DOHH2 (cell line): ENCODE measurements around the gene PIGL.

Experiments
- H3F3A ChIP-seq: fragments of 200-600 bp; sonication (generic), shearing (Covaris generic); 2 replicates; pipeline ENCODE4 v1.6.0; 2016; ENCODE audit warnings: antibody characterized with exemption, mild to moderate bottlenecking; ENCODE audit not compliant: control insufficient read depth, insufficient read depth
- H3K27ac ChIP-seq: fragments of 200-600 bp; sonication (generic); 2 replicates; pipeline ENCODE4 v1.5.1; 2014; ENCODE audit warnings: low read depth, mild to moderate bottlenecking, low read length, moderate library complexity
- H3K27me3 ChIP-seq: fragments of 200-600 bp; sonication (generic); 2 replicates; pipeline ENCODE4 v1.6.1; 2014; ENCODE audit warnings: mild to moderate bottlenecking, low read length, mixed read lengths; ENCODE audit not compliant: control insufficient read depth
- H3K36me3 ChIP-seq: fragments of 200-600 bp; sonication (generic); 2 replicates; pipeline ENCODE4 v1.6.1; 2014; ENCODE audit warnings: mild to moderate bottlenecking, low read length, moderate library complexity, mixed read lengths; ENCODE audit not compliant: control insufficient read depth
- H3K4me1 ChIP-seq: fragments of 200-600 bp; sonication (generic); 2 replicates; pipeline ENCODE4 v1.6.1; 2014; ENCODE audit warnings: mild to moderate bottlenecking, low read length, mixed read lengths; ENCODE audit not compliant: control insufficient read depth
- H3K4me2 ChIP-seq: fragments of 200-600 bp; sonication (generic); 2 replicates; pipeline ENCODE4 v1.6.0; 2014; ENCODE audit warnings: mild to moderate bottlenecking, low read length, moderate library complexity
- H3K4me3 ChIP-seq: fragments of 200-600 bp; sonication (generic); 2 replicates; pipeline ENCODE4 v1.5.1; 2014; ENCODE audit warnings: mild to moderate bottlenecking, low read length, mixed read lengths
- H3K79me2 ChIP-seq: fragments of 200-600 bp; sonication (generic); 2 replicates; pipeline ENCODE4 v1.6.1; 2014; ENCODE audit warnings: mild to moderate bottlenecking, low read length, mixed read lengths; ENCODE audit not compliant: control insufficient read depth
- H3K9me2 ChIP-seq: fragments of 200-600 bp; sonication (generic); replicated peaks from 2 replicates; pipeline ENCODE4 v1.6.1; 2014; ENCODE audit warnings: mild to moderate bottlenecking, low read length, mixed read lengths; ENCODE audit not compliant: control insufficient read depth
- H3K9me3 ChIP-seq: fragments of 200-600 bp; sonication (generic); 2 replicates; pipeline ENCODE4 v1.6.1; 2014; ENCODE audit warnings: antibody characterized with exemption, low read length, mixed read lengths; ENCODE audit not compliant: control insufficient read depth, insufficient read depth
- H4K20me1 ChIP-seq: fragments of 200-600 bp; sonication (generic); 2 replicates; pipeline ENCODE4 v1.6.0; 2014; ENCODE audit warnings: low read depth, mild to moderate bottlenecking, antibody characterized with exemption, low read length, moderate library complexity; ENCODE audit not compliant: control insufficient read depth, insufficient read depth
- CTCF ChIP-seq: fragments of 200-600 bp; sonication (generic); IDR thresholded peaks from one replicate; pipeline ENCODE4 v1.5.1; 2014; ENCODE audit warnings: antibody characterized with exemption, mild to moderate bottlenecking, low read depth, low read length; ENCODE audit not compliant: poor library complexity, severe bottlenecking
- EZH2phosphoT487 ChIP-seq: fragments of 200-600 bp; sonication (generic); IDR thresholded peaks from 2 replicates; pipeline ENCODE4 v1.6.1; 2017; ENCODE audit warnings: borderline replicate concordance, mild to moderate bottlenecking, antibody characterized with exemption, low read length, moderate library complexity, mixed read lengths

Gene PIGL

DNA sequence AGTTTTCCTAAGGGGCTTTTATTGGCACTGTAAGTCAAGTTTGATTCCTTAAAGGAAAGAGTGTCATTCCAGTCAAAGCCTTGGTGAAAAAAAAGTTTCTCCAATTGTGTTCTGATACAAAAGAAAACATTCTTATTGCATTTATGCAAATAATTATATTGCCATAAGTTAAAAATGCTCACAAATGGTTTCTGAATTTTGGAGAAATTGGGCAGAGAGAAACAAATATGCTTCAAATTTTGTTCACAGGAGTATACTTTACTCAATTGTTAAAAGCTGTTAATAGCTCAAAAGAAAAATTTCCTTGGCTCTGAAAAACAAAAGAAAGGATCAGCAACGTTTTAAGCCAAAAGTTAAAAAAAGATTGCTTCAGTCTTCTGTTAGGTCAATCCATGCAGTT, 60.2 kb downstream of the PIGL start:
- Histone ChIP-seq H3K4me1 (no peaks in the 10 kb centered on the region), H3F3A (no peaks in the 10 kb centered on the region), H3K4me2 (no peak overlapping the region), H3K27me3 (no peaks in the 10 kb centered on the region), H3K9me2 (no peaks in the 10 kb centered on the region), H3K9me3 (no peaks in the 10 kb centered on the region; the same call in 1 of the 2 replicates), H3K27ac (no peak overlapping the region), H3K36me3 (peaks cover 11% of the 10 kb centered on the region; the same call in 1 of the 2 replicates), H3K79me2 (no peaks in the 10 kb centered on the region), H3K4me3 (no peak overlapping the region), H4K20me1 (no peaks in the 10 kb centered on the region)
- no peak for TF ChIP-seq EZH2phosphoT487
- TF ChIP-seq CTCF: no peak

DNA sequence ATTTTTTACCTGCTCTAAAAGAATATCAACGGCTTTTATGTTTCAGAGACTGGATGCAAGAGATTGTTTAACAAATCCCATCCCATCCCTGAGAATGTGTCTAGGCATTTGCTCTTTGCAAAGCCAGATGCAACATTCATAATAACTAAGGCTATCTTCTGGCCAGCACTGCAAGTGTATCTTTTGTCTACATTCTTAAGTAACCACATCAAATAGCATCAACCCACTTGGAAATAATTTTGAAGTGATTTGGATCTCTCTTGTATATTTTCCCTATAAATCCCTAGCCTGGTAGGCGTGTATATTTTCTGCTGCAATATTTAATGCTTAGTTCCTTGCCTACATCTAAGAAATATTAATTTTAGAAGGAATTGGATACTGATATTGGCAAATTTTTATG, 64.3 kb downstream of the PIGL start:
- H3K4me1 ChIP-seq: peaks cover 15% of the 10 kb centered on the region
- H3K4me2 ChIP-seq: no peak overlapping the region
- no peaks in the 10 kb centered on the region; the same call in 1 of the 2 replicates for H3K9me3 ChIP-seq
- no peaks in the 10 kb centered on the region for H3K79me2 ChIP-seq
- no peaks in the 10 kb centered on the region for H4K20me1 ChIP-seq
- no peaks in the 10 kb centered on the region for H3K9me2 ChIP-seq
- no peak overlapping the region for H3K27ac ChIP-seq
- no peaks in the 10 kb centered on the region for H3K27me3 ChIP-seq
- 0 out of 2 replicates have a peak, but pooled peaks cover 5% of the 10 kb centered on the region for H3K36me3 ChIP-seq
- H3F3A ChIP-seq: peaks cover under 1% of the 10 kb centered on the region; the same call in 1 of the 2 replicates
- TF ChIP-seq CTCF (no peak), EZH2phosphoT487 (no peak)
- H3K4me3 ChIP-seq: no peak overlapping the region

DNA sequence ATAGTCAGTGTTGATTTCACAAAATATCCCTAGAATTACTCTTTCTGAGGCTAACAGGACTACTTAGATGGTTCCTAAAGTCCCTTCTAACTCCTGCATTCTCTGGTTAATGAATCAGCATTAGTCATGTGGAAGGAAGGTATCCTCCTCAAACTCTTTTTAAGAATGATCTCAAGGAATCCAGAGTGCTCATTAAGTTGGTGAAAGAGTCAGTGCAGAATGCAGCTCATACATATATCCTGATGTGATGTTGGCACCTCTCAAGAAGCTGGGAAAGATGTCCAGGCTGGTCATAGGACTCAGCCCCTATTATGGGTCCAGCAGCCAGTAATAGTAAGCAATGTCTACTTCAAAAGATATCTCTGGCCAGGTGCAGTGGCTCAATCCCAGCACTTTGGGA, 65.5 kb downstream of the PIGL start:
- Histone ChIP-seq H4K20me1 (no peaks in the 10 kb centered on the region), H3K4me1 (peaks cover 27% of the 10 kb centered on the region), H3K79me2 (no peaks in the 10 kb centered on the region), H3K4me3 (no peak overlapping the region), H3K27me3 (no peaks in the 10 kb centered on the region), H3K9me3 (no peaks in the 10 kb centered on the region), H3F3A (peaks cover 12% of the 10 kb centered on the region), H3K36me3 (0 out of 2 replicates have a peak, but pooled peaks cover 5% of the 10 kb centered on the region), H3K9me2 (no peaks in the 10 kb centered on the region), H3K27ac (no peak overlapping the region), H3K4me2 (no peak overlapping the region)
- TF ChIP-seq EZH2phosphoT487 (no peak), CTCF (no peak)

GRCh38 chr17:16283705-16284104, 66.7 kb downstream of the PIGL start:
- Histone ChIP-seq H3F3A (peaks cover 17% of the 10 kb centered on the region), H3K4me3 (no peak overlapping the region), H3K27ac (no peak overlapping the region)

More at GRCh38 chr17:16283705-16284104, 66.7 kb downstream of the PIGL start:
- no peaks in the 10 kb centered on the region for H3K79me2 ChIP-seq
- H3K9me3 ChIP-seq: no peaks in the 10 kb centered on the region
- TF ChIP-seq CTCF: no peak
- TF ChIP-seq EZH2phosphoT487: no peak
- no peaks in the 10 kb centered on the region for H4K20me1 ChIP-seq
- peaks cover 37% of the 10 kb centered on the region for H3K4me1 ChIP-seq
- H3K36me3 ChIP-seq: 0 out of 2 replicates have a peak, but pooled peaks cover 2% of the 10 kb centered on the region
- H3K9me2 ChIP-seq: no peaks in the 10 kb centered on the region
- no peak overlapping the region for H3K4me2 ChIP-seq
- no peaks in the 10 kb centered on the region for H3K27me3 ChIP-seq
